A673 (cell line): Measurements from ENCODE around the gene MT1F. TPM values are rescaled to one million over a fixed set of nuclear protein-coding genes. Genes with fewer than 3 reads are reported as not detected.

Experiments used
- Bru-seq: library from RNA; stranded (reverse); fragments of 400-500 nt; gene quantifications from one replicate; lab custom pipeline; 2021; lab: Mats Ljungman, UMichigan
- BruChase-seq, 2 experiments: library from RNA; stranded (reverse); fragments of 400-500 nt; gene quantifications; one replicate each; lab custom pipeline; 2021; lab: Mats Ljungman, UMichigan
- BruUV-seq: library from RNA; stranded (reverse); fragments of 400-500 nt; replicated peaks from 2 replicates; lab custom pipeline; 2021; lab: Mats Ljungman, UMichigan
- CTCF ChIA-PET: fragments of 300-600 bp; sonication (Branson Sonifier 250); formaldehyde crosslinking; loops from one replicate; lab custom pipeline; 2022; ENCODE audit warnings: antibody characterized with exemption; lab: Charles Lee
- POLR2A ChIA-PET: fragments of 300-600 bp; sonication (Branson Sonifier 250); formaldehyde crosslinking; loops from one replicate; lab custom pipeline; 2022; ENCODE audit warnings: antibody characterized with exemption; ENCODE audit not compliant: low non-redundant PET; lab: Charles Lee
- DNase-seq: peaks from one replicate; pipeline ENCODE4 v3.0.0-alpha.2; 2015; ENCODE audit warnings: low spot score
- H3K27ac ChIP-seq: fragments of 200-600 bp; sonication (generic); 2 replicates; pipeline ENCODE4 v1.5.1; 2016; ENCODE audit warnings: mixed run types, low read depth, mild to moderate bottlenecking, mixed read lengths, antibody characterized with exemption, low read length; ENCODE audit not compliant: poor library complexity, severe bottlenecking
- H3K27me3 ChIP-seq: fragments of 200-600 bp; sonication (generic); replicated peaks from 2 replicates; pipeline ENCODE4 v1.6.1; 2017; ENCODE audit warnings: mixed run types, low read depth, mild to moderate bottlenecking, mixed read lengths, antibody characterized with exemption, low read length; ENCODE audit not compliant: insufficient read depth, poor library complexity
- H3K36me3 ChIP-seq: fragments of 200-600 bp; sonication (generic); 2 replicates; pipeline ENCODE4 v1.6.1; 2016; ENCODE audit warnings: mixed run types, mild to moderate bottlenecking, mixed read lengths, antibody characterized with exemption, low read length; ENCODE audit not compliant: insufficient read depth, poor library complexity, severe bottlenecking
- H3K4me1 ChIP-seq: fragments of 200-600 bp; sonication (generic); 2 replicates; pipeline ENCODE4 v1.6.1; 2017; ENCODE audit warnings: mixed run types, mild to moderate bottlenecking, mixed read lengths, antibody characterized with exemption, low read length; ENCODE audit not compliant: insufficient read depth, poor library complexity, severe bottlenecking
- H3K4me3 ChIP-seq: fragments of 200-600 bp; sonication (generic); 2 replicates; pipeline ENCODE4 v1.5.1; 2016; ENCODE audit warnings: low read depth, mixed run types, mild to moderate bottlenecking, mixed read lengths, low read length; ENCODE audit not compliant: poor library complexity, severe bottlenecking
- H3K9me3 ChIP-seq: fragments of 200-600 bp; sonication (generic); 2 replicates; pipeline ENCODE4 v1.6.1; 2016; ENCODE audit warnings: mixed run types, low read depth, mild to moderate bottlenecking, mixed read lengths, antibody characterized with exemption, low read length; ENCODE audit not compliant: poor library complexity, severe bottlenecking
- EZH2 ChIP-seq: fragments of 200-600 bp; sonication (generic); IDR thresholded peaks from 2 replicates; pipeline ENCODE4 v1.6.1; 2017; ENCODE audit warnings: borderline replicate concordance, low read depth, mild to moderate bottlenecking, mixed read lengths, antibody characterized with exemption, low read length; ENCODE audit not compliant: poor library complexity, severe bottlenecking
- intact Hi-C: fragments of 100-400 bp; cut with micrococcal nuclease; formaldehyde crosslinking; loops from one replicate; pipeline ENCODE4 v1.10.0; 2022; ENCODE audit not compliant: unreplicated experiment
- long read RNA-seq: library from polyadenylated mRNA; stranded (forward); transcript quantifications from one replicate; pipeline ENCODE4 v2.0.0, GENCODE V29; 2022
- total RNA-seq: library from RNA; stranded (reverse); gene quantifications from 2 replicates; pipeline ENCODE4 v1.2.3, GENCODE V29; 2021
- TF ChIP-seq, protein P1 (sequence below): fragments of 300-800, 200-600 bp; sonication (generic); conservative IDR thresholded peaks from 2 replicates; pipeline ENCODE4 v1.5.1; 2017; ENCODE audit warnings: low read depth, mild to moderate bottlenecking, antibody characterized with exemption, low read length, moderate library complexity, mixed read lengths

MT1F gene
- total RNA-seq (7.7 and 26.9 TPM in 2 replicates), Bru-seq, nascent RNA (percentile 57 among the genes with signal in this experiment), BruChase-seq, experiment 1, labeled RNA remaining after a 2-hour chase (percentile 45 among the genes with signal in this experiment), BruChase-seq, experiment 2, labeled RNA remaining after a 6-hour chase (percentile 72 among the genes with signal in this experiment)
- long read RNA-seq, transcript MT1F-201 (3 exons, 690 nt): major isoform, 8 of 8 reads
- long read RNA-seq, partial matches to known transcripts: 0 of 8 reads
- long read RNA-seq, other reads (novel, unspliced or antisense): 0 of 8 reads

GRCh38 chr16:56657555-56658326, at the start of gene MT1F:
MT1F (plus strand) TSS chr16:56657959; CDS start chr16:56658059, 100 bp downstream.
- no peak for TF ChIP-seq EZH2
- TF ChIP-seq, protein P1, sequence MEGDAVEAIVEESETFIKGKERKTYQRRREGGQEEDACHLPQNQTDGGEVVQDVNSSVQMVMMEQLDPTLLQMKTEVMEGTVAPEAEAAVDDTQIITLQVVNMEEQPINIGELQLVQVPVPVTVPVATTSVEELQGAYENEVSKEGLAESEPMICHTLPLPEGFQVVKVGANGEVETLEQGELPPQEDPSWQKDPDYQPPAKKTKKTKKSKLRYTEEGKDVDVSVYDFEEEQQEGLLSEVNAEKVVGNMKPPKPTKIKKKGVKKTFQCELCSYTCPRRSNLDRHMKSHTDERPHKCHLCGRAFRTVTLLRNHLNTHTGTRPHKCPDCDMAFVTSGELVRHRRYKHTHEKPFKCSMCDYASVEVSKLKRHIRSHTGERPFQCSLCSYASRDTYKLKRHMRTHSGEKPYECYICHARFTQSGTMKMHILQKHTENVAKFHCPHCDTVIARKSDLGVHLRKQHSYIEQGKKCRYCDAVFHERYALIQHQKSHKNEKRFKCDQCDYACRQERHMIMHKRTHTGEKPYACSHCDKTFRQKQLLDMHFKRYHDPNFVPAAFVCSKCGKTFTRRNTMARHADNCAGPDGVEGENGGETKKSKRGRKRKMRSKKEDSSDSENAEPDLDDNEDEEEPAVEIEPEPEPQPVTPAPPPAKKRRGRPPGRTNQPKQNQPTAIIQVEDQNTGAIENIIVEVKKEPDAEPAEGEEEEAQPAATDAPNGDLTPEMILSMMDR: no peak
- H3K27ac ChIP-seq: peak within 1 kb of the TSS; percentile 53
- ChIA-PET CTCF (interaction anchor here (0.6 to 0.8 kb wide), 3 partner anchors 44 to 456 kb away, joined by 3 to 5 read pairs (median 4); no protein-coding TSS in a partner anchor), POLR2A (no interaction called here)
- peak within 1 kb of the TSS; percentile 66 for H3K4me3 ChIP-seq
- H3K9me3 ChIP-seq: no peaks in the 10 kb centered on the region
- peaks cover 6% of the 10 kb centered on the region for H3K27me3 ChIP-seq
- H3K36me3 ChIP-seq: no peaks in the 10 kb centered on the region
- BruUV-seq: no TSS peak
- DNase-seq: peak; percentile 78
- intact Hi-C loops: no loop called here
- H3K4me1 ChIP-seq: no peaks in the 10 kb centered on the region

GRCh38 chr16:56608043-56608875, 49.5 kb upstream of the MT1F start, which contains the start of gene MT2A:
MT2A (plus strand) TSS chr16:56608584; CDS start chr16:56608656, 72 bp downstream.
- H3K4me3 ChIP-seq: peak within 1 kb of the TSS; percentile 73
- no TSS peak for BruUV-seq
- TF ChIP-seq, protein P1: no peak
- no peaks in the 10 kb centered on the region for H3K36me3 ChIP-seq
- no peaks in the 10 kb centered on the region for H3K9me3 ChIP-seq
- intact Hi-C loops: loop anchor here (5.0 kb wide), 1 partner anchor 74 kb away; the partner anchor contains the start of gene MT1X
- peak within 1 kb of the TSS; percentile 72 for H3K27ac ChIP-seq
- peaks cover 34% of the 10 kb centered on the region for H3K4me1 ChIP-seq
- DNase-seq: peak; percentile 97
- CTCF ChIA-PET: interaction anchor here (1.0 to 1.5 kb wide), 2 partner anchors 16 to 94 kb away, joined by 3 to 7 read pairs; no protein-coding TSS in a partner anchor
- no peaks in the 10 kb centered on the region for H3K27me3 ChIP-seq
- POLR2A ChIA-PET: no interaction called here
